Endothelial cell of umbilical vein (primary cell): ENCODE measurements around the gene FTO. TPM values are rescaled to one million over a fixed set of nuclear protein-coding genes. Genes with fewer than 3 reads are reported as not detected.

Experiments used
- BruUV-seq: library from RNA; stranded (reverse); fragments of 400-500 nt; replicated peaks from 2 replicates; lab custom pipeline; 2021; lab: Mats Ljungman, UMichigan
- CTCF ChIA-PET: fragments of 300-600, 350-600 bp; sonication (Branson Sonifier 250); formaldehyde crosslinking; loops from one replicate; lab custom pipeline; 2021; ENCODE audit warnings: antibody characterized with exemption, inconsistent platforms; lab: Charles Lee
- POLR2A ChIA-PET: fragments of 300-600, 350-600 bp; sonication (Branson Sonifier 250); formaldehyde crosslinking; loops from one replicate; lab custom pipeline; 2021; ENCODE audit warnings: antibody characterized with exemption, inconsistent platforms; lab: Charles Lee
- DNase-seq: peaks from one replicate; pipeline ENCODE4 v3.0.0-alpha.2; 2011; ENCODE audit warnings: low read depth, low spot score
- FAIRE-seq: peaks from 2 replicates; lab custom pipeline; 2011; peaks lifted over from hg19 to GRCh38; lab: Jason Lieb, UNC
- H2AFZ ChIP-seq: 2 replicates; pipeline ENCODE4 v1.6.0; 2012; ENCODE audit warnings: low read depth, low read length, control low read depth, inconsistent platforms
- H3K27ac ChIP-seq: 2 replicates; pipeline ENCODE4 v1.5.1; 2011; ENCODE audit warnings: low read depth, mild to moderate bottlenecking, control low read depth, low read length, moderate library complexity; ENCODE audit not compliant: insufficient read depth
- H3K27me3 ChIP-seq, 2 experiments: 2 replicates each; pipeline versions ENCODE4 v1.6.0 to v1.6.1; 2011; ENCODE audit warnings: low read length in 2 of 2, mixed read lengths in 1 of 2; ENCODE audit not compliant: control insufficient read depth in 2 of 2, insufficient read depth in 2 of 2
- H3K36me3 ChIP-seq, 2 experiments: 2 replicates in 1 of 2; 3 replicates in 1 of 2; pipeline ENCODE4 v1.5.1; 2011; ENCODE audit warnings: low read length in 2 of 2, mild to moderate bottlenecking in 1 of 2, moderate library complexity in 1 of 2; ENCODE audit not compliant: control insufficient read depth in 2 of 2, insufficient read depth in 2 of 2; ENCODE audit errors: extremely low read depth in 1 of 2
- H3K4me1 ChIP-seq: 3 replicates; pipeline ENCODE4 v1.5.1; 2011; ENCODE audit warnings: mild to moderate bottlenecking, low read length; ENCODE audit not compliant: control insufficient read depth, insufficient read depth; ENCODE audit errors: extremely low read depth
- H3K4me2 ChIP-seq: 2 replicates; pipeline ENCODE4 v1.6.1; 2011; ENCODE audit warnings: low read length, control low read depth, mixed read lengths; ENCODE audit not compliant: insufficient read depth
- H3K4me3 ChIP-seq, 3 experiments: fragments of 200-600 bp in 1 of 3; sonication (generic), shearing (Covaris generic) in 1 of 3; replicated peaks in 1 of 3; 2 replicates each; pipeline ENCODE4 v1.5.1; 2011 to 2016; ENCODE audit warnings: control low read depth in 3 of 3, low read length in 3 of 3, mild to moderate bottlenecking in 2 of 3, inconsistent platforms in 1 of 3, low read depth in 1 of 3, moderate library complexity in 1 of 3; ENCODE audit not compliant: insufficient read depth in 1 of 3
- H3K79me2 ChIP-seq: 2 replicates; pipeline ENCODE4 v1.6.0; 2012; ENCODE audit warnings: low read length, inconsistent platforms; ENCODE audit not compliant: control insufficient read depth, insufficient read depth
- H3K9ac ChIP-seq: replicated peaks from 2 replicates; pipeline ENCODE3; 2011; ENCODE audit warnings: low read length, control low read depth; ENCODE audit not compliant: insufficient read depth; ENCODE audit errors: extremely low read depth
- H3K9me1 ChIP-seq: replicated peaks from 3 replicates; pipeline ENCODE4 v1.6.0; 2011; ENCODE audit warnings: mild to moderate bottlenecking, low read length; ENCODE audit not compliant: control insufficient read depth, insufficient read depth; ENCODE audit errors: extremely low read depth
- H3K9me3 ChIP-seq: replicated peaks from 2 replicates; pipeline ENCODE4 v1.5.1; 2012; ENCODE audit warnings: low read length, inconsistent platforms; ENCODE audit not compliant: control insufficient read depth, insufficient read depth
- H4K20me1 ChIP-seq: replicated peaks from 2 replicates; pipeline ENCODE3; 2011; ENCODE audit warnings: mild to moderate bottlenecking, low read length; ENCODE audit not compliant: control insufficient read depth, insufficient read depth; ENCODE audit errors: extremely low read depth
- EZH2 ChIP-seq: IDR thresholded peaks from 2 replicates; pipeline ENCODE4 v1.6.1; 2012; ENCODE audit warnings: borderline replicate concordance, low read depth, mild to moderate bottlenecking, moderate library complexity, low read length, inconsistent platforms; ENCODE audit not compliant: severe bottlenecking
- FOS ChIP-seq: IDR thresholded peaks from 2 replicates; pipeline ENCODE4 v1.6.1; 2011; ENCODE audit warnings: mild to moderate bottlenecking, low read length, moderate library complexity, borderline replicate concordance; ENCODE audit not compliant: insufficient read depth
- GATA2 ChIP-seq: IDR thresholded peaks from 2 replicates; pipeline ENCODE4 v1.7.0; 2011; ENCODE audit warnings: low read depth, mild to moderate bottlenecking, moderate library complexity, mixed read lengths, low read length; ENCODE audit not compliant: insufficient read length, insufficient read depth
- JUN ChIP-seq: IDR thresholded peaks from 2 replicates; pipeline ENCODE4 v1.6.1; 2011; ENCODE audit warnings: borderline replicate concordance, low read depth; ENCODE audit not compliant: insufficient read length, insufficient read depth
- MYC ChIP-seq: IDR thresholded peaks from one replicate; pipeline ENCODE4 v1.6.1; 2011; ENCODE audit warnings: mild to moderate bottlenecking, low read depth, low read length
- POLR2A ChIP-seq: IDR thresholded peaks from 2 replicates; pipeline ENCODE4 v1.6.1; 2012; ENCODE audit warnings: low read depth, mild to moderate bottlenecking, control low read depth, low read length
- POLR2AphosphoS5 ChIP-seq: IDR thresholded peaks from 2 replicates; pipeline ENCODE4 v1.6.1; 2012; ENCODE audit warnings: low read depth, mild to moderate bottlenecking, control low read depth, low read length, moderate library complexity; ENCODE audit not compliant: insufficient read depth
- dilution Hi-C: fragments of 300-500 bp; cut with MboI; formaldehyde crosslinking; loops from one replicate; pipeline ENCODE4 v1.15.0; 2019; ENCODE audit warnings: low sequenced_read_pairs; ENCODE audit not compliant: extremely low pct_ligation_motif_present
- intact Hi-C: fragments of 100-400 bp; cut with micrococcal nuclease; formaldehyde crosslinking; loops from one replicate; pipeline ENCODE4 v1.10.0; 2022
- polyA plus RNA-seq, 4 experiments: library from polyadenylated mRNA; depleted of rRNA in 3 of 4; stranded (reverse) in 3 of 4; unstranded in 1 of 4; fragments of >200 nt; gene quantifications; 2 replicates each; pipeline versions ENCODE4 v1.2.1 to v1.2.3, GENCODE V29; 2011 to 2012; ENCODE audit warnings: missing spikeins in 1 of 4
- total RNA-seq: library from RNA; stranded (reverse); gene quantifications from 2 replicates; pipeline ENCODE4 v1.2.3, GENCODE V29; 2021
- TF ChIP-seq, protein P1 (sequence below): IDR thresholded peaks from 2 replicates; pipeline ENCODE4 v1.6.1; 2011; ENCODE audit not compliant: insufficient read depth, insufficient read length
- TF ChIP-seq, protein P2 (sequence below), 2 donors: IDR thresholded peaks; 1 replicate in 1 of 2; 2 replicates in 1 of 2; pipeline ENCODE4 v1.5.1; 2011; ENCODE audit warnings: low read length in 2 of 2, mild to moderate bottlenecking in 2 of 2, moderate library complexity in 2 of 2, control low read depth in 1 of 2, inconsistent platforms in 1 of 2, low read depth in 1 of 2; ENCODE audit not compliant: insufficient read depth in 1 of 2; ENCODE audit errors: extremely low read depth in 1 of 2

The FTO gene
- total and polyA plus RNA-seq, 2 donors (not counting 3 experiments of a cell fraction or from before 2014, with no cell fraction given) = 48.6 to 87.1 TPM

DNA sequence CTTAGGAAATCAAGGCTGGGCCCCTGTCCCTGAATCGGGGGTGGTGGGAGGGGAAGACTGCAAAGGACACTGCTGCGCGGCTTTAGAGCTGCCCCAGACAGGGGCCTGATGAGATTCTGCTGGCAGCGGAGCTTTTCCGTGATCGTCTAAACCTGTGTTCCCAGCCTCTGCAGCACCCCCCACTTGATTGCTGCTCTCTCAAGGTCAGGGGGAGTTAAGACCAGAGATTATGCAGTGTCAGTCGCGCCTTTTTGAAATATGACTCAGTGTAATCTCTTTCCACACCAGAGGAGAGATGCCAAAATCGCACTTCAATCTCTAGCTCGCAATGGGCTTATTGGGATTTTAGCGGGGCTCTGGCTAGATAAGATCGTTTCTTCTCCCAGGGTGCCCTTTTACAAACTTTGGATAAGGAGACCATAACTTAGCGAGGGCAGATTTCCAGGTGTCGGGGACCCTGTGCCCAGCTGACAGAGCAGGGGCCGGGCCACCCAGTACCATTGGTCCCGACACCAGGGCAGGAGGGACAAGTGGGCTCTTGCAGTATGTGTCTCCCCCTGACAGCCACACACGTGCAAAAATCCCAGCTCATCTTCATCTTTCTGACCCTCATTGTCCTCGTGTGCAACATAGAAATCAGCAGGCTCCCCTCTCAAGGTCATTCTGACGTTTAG lies 495.7 kb downstream of the FTO start:
- Histone ChIP-seq H3K27me3 (no peaks in the 10 kb centered on the region), H3K79me2 (no peaks in the 10 kb centered on the region), H4K20me1 (no peaks in the 10 kb centered on the region), H3K9me1 (no peaks in the 10 kb centered on the region), H3K4me2 (no peak overlapping the region), H3K27ac (no peak overlapping the region), H3K36me3 (no peaks in the 10 kb centered on the region), H3K9ac (no peak overlapping the region), H3K4me3 (no peak overlapping the region), H3K4me1 (no peaks in the 10 kb centered on the region), H3K9me3 (no peaks in the 10 kb centered on the region), H2AFZ (no peak overlapping the region)
- dilution Hi-C loops = no loop called here
- intact Hi-C loops = no loop called here
- TF ChIP-seq GATA2 = no peak
- DNase-seq = no peak
- POLR2A ChIA-PET = no interaction called here
- BruUV-seq = no TSS peak
- CTCF ChIA-PET = no interaction called here
- FAIRE-seq = no peak

DNA sequence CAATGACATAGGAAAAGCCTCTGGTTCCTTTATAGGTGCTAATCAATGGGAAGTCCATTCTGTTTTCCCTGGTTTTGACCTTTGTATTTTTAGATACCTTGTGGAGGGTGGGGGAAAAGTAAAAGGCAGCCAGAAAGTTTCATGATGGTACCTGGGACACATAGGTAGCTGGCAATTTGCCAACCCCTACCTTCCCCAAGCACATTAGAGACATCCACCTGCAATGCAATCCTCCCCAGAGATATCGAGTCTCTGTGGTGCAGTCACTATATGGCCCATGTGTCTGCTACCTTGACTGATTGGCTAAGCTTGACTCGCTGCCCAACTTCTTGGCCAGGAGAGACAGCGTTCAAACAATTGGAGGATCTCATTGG lies 496.2 kb downstream of the FTO start:
- intact Hi-C loops = no loop called here
- Histone ChIP-seq H3K9ac (no peak overlapping the region), H3K4me2 (no peak overlapping the region), H3K9me1 (no peaks in the 10 kb centered on the region), H4K20me1 (no peaks in the 10 kb centered on the region), H3K4me1 (no peaks in the 10 kb centered on the region), H3K4me3 (no peak overlapping the region), H2AFZ (no peak overlapping the region), H3K36me3 (no peaks in the 10 kb centered on the region), H3K79me2 (no peaks in the 10 kb centered on the region), H3K27me3 (no peaks in the 10 kb centered on the region), H3K27ac (no peak overlapping the region), H3K9me3 (no peaks in the 10 kb centered on the region)
- no peak for FAIRE-seq
- dilution Hi-C loops = no loop called here
- no peak for DNase-seq
- BruUV-seq = no TSS peak
- ChIA-PET POLR2A (no interaction called here), CTCF (no interaction called here)
- TF ChIP-seq MYC (no peak), EZH2 (no peak), POLR2A (no peak), JUN (no peak), POLR2AphosphoS5 (no peak), GATA2 (no peak), FOS (no peak)
- TF ChIP-seq, protein P1, sequence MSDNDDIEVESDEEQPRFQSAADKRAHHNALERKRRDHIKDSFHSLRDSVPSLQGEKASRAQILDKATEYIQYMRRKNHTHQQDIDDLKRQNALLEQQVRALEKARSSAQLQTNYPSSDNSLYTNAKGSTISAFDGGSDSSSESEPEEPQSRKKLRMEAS = no peak
- TF ChIP-seq, protein P2, sequence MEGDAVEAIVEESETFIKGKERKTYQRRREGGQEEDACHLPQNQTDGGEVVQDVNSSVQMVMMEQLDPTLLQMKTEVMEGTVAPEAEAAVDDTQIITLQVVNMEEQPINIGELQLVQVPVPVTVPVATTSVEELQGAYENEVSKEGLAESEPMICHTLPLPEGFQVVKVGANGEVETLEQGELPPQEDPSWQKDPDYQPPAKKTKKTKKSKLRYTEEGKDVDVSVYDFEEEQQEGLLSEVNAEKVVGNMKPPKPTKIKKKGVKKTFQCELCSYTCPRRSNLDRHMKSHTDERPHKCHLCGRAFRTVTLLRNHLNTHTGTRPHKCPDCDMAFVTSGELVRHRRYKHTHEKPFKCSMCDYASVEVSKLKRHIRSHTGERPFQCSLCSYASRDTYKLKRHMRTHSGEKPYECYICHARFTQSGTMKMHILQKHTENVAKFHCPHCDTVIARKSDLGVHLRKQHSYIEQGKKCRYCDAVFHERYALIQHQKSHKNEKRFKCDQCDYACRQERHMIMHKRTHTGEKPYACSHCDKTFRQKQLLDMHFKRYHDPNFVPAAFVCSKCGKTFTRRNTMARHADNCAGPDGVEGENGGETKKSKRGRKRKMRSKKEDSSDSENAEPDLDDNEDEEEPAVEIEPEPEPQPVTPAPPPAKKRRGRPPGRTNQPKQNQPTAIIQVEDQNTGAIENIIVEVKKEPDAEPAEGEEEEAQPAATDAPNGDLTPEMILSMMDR (IDR thresholded peaks at IDR 0.05; ENCODE audit: extremely low read depth in 1 of 2, insufficient read depth in 1 of 2, low read depth in 1 of 2, low read length in 2 of 2) = no peak
